WTC11 (cell line): ENCODE measurements around the gene OLFM1. TPM values are rescaled to one million over a fixed set of nuclear protein-coding genes. Genes with fewer than 3 reads are reported as not detected.

ENCODE experiments used
- ATAC-seq: fragments of 200-7000 bp; cut with Tn5 transposase; 2 replicates; pipeline ENCODE4 v1.10.0; 2021; ENCODE audit warnings: mild to moderate bottlenecking, moderate library complexity
- CTCF ChIA-PET: fragments of 300-600 bp; sonication (Branson Sonifier 250); formaldehyde crosslinking; loops from one replicate; lab custom pipeline; 2021; ENCODE audit warnings: antibody characterized with exemption; lab: Charles Lee
- POLR2A ChIA-PET: fragments of 350-600 bp; sonication (Branson Sonifier 250); formaldehyde crosslinking; loops from one replicate; lab custom pipeline; 2021; ENCODE audit warnings: antibody characterized with exemption; lab: Charles Lee
- DNase-seq: peaks from one replicate; pipeline ENCODE4 v3.0.0; 2021; ENCODE audit warnings: low spot score
- H3K27ac Mint-ChIP-seq: 2 replicates; pipeline ENCODE4 v1.8.0; 2021; ENCODE audit warnings: mixed read lengths
- H3K27me3 Mint-ChIP-seq: 2 replicates; pipeline ENCODE4 v1.8.0; 2021; ENCODE audit warnings: low read depth, mild to moderate bottlenecking, moderate library complexity, mixed read lengths
- H3K36me3 Mint-ChIP-seq: 2 replicates; pipeline ENCODE4 v1.8.0; 2021; ENCODE audit warnings: mixed read lengths
- H3K4me1 Mint-ChIP-seq: 2 replicates; pipeline ENCODE4 v1.8.0; 2022; ENCODE audit warnings: mixed read lengths
- H3K4me3 Mint-ChIP-seq: 2 replicates; pipeline ENCODE4 v1.8.0; 2021; ENCODE audit warnings: mild to moderate bottlenecking, moderate library complexity, mixed read lengths
- H3K9me3 Mint-ChIP-seq: 2 replicates; pipeline ENCODE4 v1.8.0; 2021; ENCODE audit warnings: mixed read lengths
- CREM ChIP-seq: sonication (generic); formaldehyde crosslinking; IDR thresholded peaks from 2 replicates; pipeline ENCODE4 v1.8.1; 2022; ENCODE audit warnings: mild to moderate bottlenecking, missing genetic modification reagents, moderate library complexity
- CTCF ChIP-seq: fragments of 200-600 bp; IDR thresholded peaks from 2 replicates; pipeline ENCODE4 v1.8.0; 2022; ENCODE audit warnings: antibody characterized with exemption
- ETV6 ChIP-seq: sonication (generic); formaldehyde crosslinking; IDR thresholded peaks from 2 replicates; pipeline ENCODE4 v1.8.1; 2022; ENCODE audit warnings: mild to moderate bottlenecking, missing genetic modification reagents
- HMGA2 ChIP-seq: fragments of 250-450 bp; sonication (Bioruptor Pico); IDR thresholded peaks from 2 replicates; pipeline ENCODE4 v1.4.0; 2021; ENCODE audit warnings: mild to moderate bottlenecking, moderate library complexity
- IRF2 ChIP-seq: sonication (generic); formaldehyde crosslinking; IDR thresholded peaks from 2 replicates; pipeline ENCODE4 v1.8.0; 2022; ENCODE audit warnings: low read depth, missing genetic modification reagents, borderline replicate concordance
- MYBL2 ChIP-seq: sonication (generic); formaldehyde crosslinking; IDR thresholded peaks from 2 replicates; pipeline ENCODE4 v1.8.1; 2023; ENCODE audit warnings: mild to moderate bottlenecking, moderate library complexity, missing genetic modification reagents
- NR2C2 ChIP-seq: sonication (generic); formaldehyde crosslinking; IDR thresholded peaks from 2 replicates; pipeline ENCODE4 v1.8.0; 2022; ENCODE audit warnings: mild to moderate bottlenecking, missing genetic modification reagents
- OVOL2 ChIP-seq: fragments of 250-450 bp; sonication (Bioruptor Pico); IDR thresholded peaks from 2 replicates; pipeline ENCODE4 v1.9.0; 2021; ENCODE audit warnings: mild to moderate bottlenecking, borderline replicate concordance
- PRRX2 ChIP-seq: fragments of 250-450 bp; sonication (Bioruptor Pico); IDR thresholded peaks from 2 replicates; pipeline ENCODE4 v1.8.0; 2021; ENCODE audit warnings: mild to moderate bottlenecking
- SP1 ChIP-seq: sonication (generic); formaldehyde crosslinking; conservative IDR thresholded peaks from 2 replicates; pipeline ENCODE4 v1.8.1; 2022; ENCODE audit warnings: missing genetic modification reagents
- TEAD4 ChIP-seq: sonication (generic); formaldehyde crosslinking; IDR thresholded peaks from 2 replicates; pipeline ENCODE4 v1.8.0; 2022; ENCODE audit warnings: mild to moderate bottlenecking, missing genetic modification reagents
- ZNF138 ChIP-seq: sonication (generic); formaldehyde crosslinking; conservative IDR thresholded peaks from 2 replicates; pipeline ENCODE4 v1.8.1; 2022; ENCODE audit warnings: mild to moderate bottlenecking, moderate library complexity, missing genetic modification reagents
- ZNF219 ChIP-seq: sonication (generic); formaldehyde crosslinking; IDR thresholded peaks from 2 replicates; pipeline ENCODE4 v1.8.0; 2023; ENCODE audit warnings: missing genetic modification reagents, mild to moderate bottlenecking, borderline replicate concordance
- ZNF232 ChIP-seq: sonication (generic); formaldehyde crosslinking; IDR thresholded peaks from 2 replicates; pipeline ENCODE4 v1.8.0; 2022; ENCODE audit warnings: mild to moderate bottlenecking, missing genetic modification reagents
- ZNF281 ChIP-seq: sonication (generic); formaldehyde crosslinking; IDR thresholded peaks from 2 replicates; pipeline ENCODE4 v1.8.0; 2023; ENCODE audit warnings: mild to moderate bottlenecking, missing genetic modification reagents
- ZNF317 ChIP-seq: sonication (generic); formaldehyde crosslinking; IDR thresholded peaks from 2 replicates; pipeline ENCODE4 v1.8.1; 2023; ENCODE audit warnings: low read depth, mild to moderate bottlenecking, moderate library complexity, missing genetic modification reagents, borderline replicate concordance
- total RNA-seq: library from RNA; stranded (reverse); gene quantifications from 3 replicates; pipeline ENCODE4 v1.2.3, GENCODE V29; 2021
- TF ChIP-seq, protein P1 (sequence below): fragments of 250-450 bp; sonication (Bioruptor Pico); IDR thresholded peaks from 2 replicates; pipeline ENCODE4 v1.8.0; 2021; ENCODE audit warnings: mild to moderate bottlenecking
- TF ChIP-seq, protein P2 (sequence below): sonication (generic); formaldehyde crosslinking; IDR thresholded peaks from 2 replicates; pipeline ENCODE4 v1.8.1; 2023; ENCODE audit warnings: mild to moderate bottlenecking, missing genetic modification reagents
- TF ChIP-seq, protein P3 (sequence below): sonication (generic); formaldehyde crosslinking; IDR thresholded peaks from 2 replicates; pipeline ENCODE4 v1.8.0; 2023; ENCODE audit warnings: missing genetic modification reagents
- TF ChIP-seq, protein P4 (sequence below): fragments of 250-450 bp; sonication (Bioruptor Pico); IDR thresholded peaks from 2 replicates; pipeline ENCODE4 v1.9.0; 2021; ENCODE audit warnings: moderate library complexity, mild to moderate bottlenecking, inconsistent platforms, borderline replicate concordance

The OLFM1 gene
- total RNA-seq, 1 experiment from 2014 or later, result 37.6 TPM

DNA sequence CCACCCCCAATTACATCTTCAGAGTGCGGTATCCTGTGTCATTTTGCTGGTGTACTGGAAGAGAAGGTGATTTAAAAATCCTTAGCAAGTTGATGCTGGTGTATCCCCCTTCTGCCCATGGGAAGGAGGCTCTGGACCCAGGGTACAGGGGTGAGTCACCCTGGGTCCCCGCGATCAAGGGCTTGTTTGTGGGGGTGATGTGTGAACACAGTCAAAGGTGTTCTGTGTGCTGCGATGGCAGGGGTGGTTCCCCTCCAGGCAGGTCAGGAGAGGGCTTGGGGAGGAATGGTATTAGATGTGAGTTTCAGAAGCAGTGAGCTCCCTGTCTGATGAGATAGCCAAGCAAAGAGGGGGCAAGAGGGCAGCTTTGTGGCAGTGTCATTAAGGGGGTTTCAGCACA is 28.9 kb downstream of the OLFM1 start (continued):
- TF ChIP-seq, protein P1, sequence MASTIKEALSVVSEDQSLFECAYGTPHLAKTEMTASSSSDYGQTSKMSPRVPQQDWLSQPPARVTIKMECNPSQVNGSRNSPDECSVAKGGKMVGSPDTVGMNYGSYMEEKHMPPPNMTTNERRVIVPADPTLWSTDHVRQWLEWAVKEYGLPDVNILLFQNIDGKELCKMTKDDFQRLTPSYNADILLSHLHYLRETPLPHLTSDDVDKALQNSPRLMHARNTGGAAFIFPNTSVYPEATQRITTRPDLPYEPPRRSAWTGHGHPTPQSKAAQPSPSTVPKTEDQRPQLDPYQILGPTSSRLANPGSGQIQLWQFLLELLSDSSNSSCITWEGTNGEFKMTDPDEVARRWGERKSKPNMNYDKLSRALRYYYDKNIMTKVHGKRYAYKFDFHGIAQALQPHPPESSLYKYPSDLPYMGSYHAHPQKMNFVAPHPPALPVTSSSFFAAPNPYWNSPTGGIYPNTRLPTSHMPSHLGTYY (CRISPR knock-in tag), result no peak
- TF ChIP-seq, all 79 proteins: peak for 0

DNA sequence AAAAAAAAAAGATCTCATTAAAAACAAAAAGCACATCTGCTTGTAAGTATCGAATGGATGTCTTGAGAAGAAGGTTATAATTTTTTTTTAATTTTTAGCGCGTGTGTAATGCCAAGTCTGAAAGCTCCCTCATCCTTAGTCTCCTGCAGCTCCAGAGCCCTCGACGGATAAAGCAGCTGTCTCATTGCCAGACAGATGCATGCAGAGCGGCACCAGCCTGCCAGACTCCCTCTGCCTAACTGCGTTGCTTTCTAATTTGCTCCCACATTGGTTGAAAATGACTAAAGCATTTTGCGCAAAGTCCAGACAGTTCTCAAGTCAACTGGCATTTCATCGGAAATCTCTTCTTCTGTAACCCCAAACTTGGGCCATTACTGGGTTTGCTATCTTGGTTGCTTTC is 29.4 kb downstream of the OLFM1 start:
- no peak for DNase-seq
- Mint-ChIP-seq H3K36me3 (peaks cover 32% of the 10 kb centered on the region), H3K4me3 (no peak overlapping the region), H3K27me3 (no peaks in the 10 kb centered on the region), H3K27ac (no peak overlapping the region), H3K9me3 (peaks cover 21% of the 10 kb centered on the region), H3K4me1 (no peaks in the 10 kb centered on the region)
- ChIA-PET CTCF (no interaction called here), POLR2A (interaction anchor here (0.5 kb wide), 1 partner anchor 1277 kb away, joined by 3 read pairs; no protein-coding TSS in a partner anchor)
- no peak for ATAC-seq
- TF ChIP-seq TEAD4 (CRISPR knock-in tag) (no peak), IRF2 (CRISPR knock-in tag) (no peak), ZNF281 (no peak), ETV6 (CRISPR knock-in tag) (no peak), HMGA2 (no peak), PRRX2 (CRISPR knock-in tag) (no peak)
- TF ChIP-seq, protein P2, sequence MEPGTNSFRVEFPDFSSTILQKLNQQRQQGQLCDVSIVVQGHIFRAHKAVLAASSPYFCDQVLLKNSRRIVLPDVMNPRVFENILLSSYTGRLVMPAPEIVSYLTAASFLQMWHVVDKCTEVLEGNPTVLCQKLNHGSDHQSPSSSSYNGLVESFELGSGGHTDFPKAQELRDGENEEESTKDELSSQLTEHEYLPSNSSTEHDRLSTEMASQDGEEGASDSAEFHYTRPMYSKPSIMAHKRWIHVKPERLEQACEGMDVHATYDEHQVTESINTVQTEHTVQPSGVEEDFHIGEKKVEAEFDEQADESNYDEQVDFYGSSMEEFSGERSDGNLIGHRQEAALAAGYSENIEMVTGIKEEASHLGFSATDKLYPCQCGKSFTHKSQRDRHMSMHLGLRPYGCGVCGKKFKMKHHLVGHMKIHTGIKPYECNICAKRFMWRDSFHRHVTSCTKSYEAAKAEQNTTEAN (CRISPR knock-in tag), result no peak

GRCh38 chr9:135117281-135117680 is 29.8 kb downstream of the OLFM1 start:
- CTCF ChIA-PET, result no interaction called here

More at GRCh38 chr9:135117281-135117680, 29.8 kb downstream of the OLFM1 start:
- Mint-ChIP-seq H3K9me3 (peaks cover 21% of the 10 kb centered on the region), H3K4me1 (no peaks in the 10 kb centered on the region), H3K36me3 (peaks cover 32% of the 10 kb centered on the region), H3K27me3 (no peaks in the 10 kb centered on the region), H3K4me3 (no peak overlapping the region), H3K27ac (no peak overlapping the region)
- TF ChIP-seq, protein P3, sequence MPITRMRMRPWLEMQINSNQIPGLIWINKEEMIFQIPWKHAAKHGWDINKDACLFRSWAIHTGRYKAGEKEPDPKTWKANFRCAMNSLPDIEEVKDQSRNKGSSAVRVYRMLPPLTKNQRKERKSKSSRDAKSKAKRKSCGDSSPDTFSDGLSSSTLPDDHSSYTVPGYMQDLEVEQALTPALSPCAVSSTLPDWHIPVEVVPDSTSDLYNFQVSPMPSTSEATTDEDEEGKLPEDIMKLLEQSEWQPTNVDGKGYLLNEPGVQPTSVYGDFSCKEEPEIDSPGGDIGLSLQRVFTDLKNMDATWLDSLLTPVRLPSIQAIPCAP, result no peak
- TF ChIP-seq, protein P4, sequence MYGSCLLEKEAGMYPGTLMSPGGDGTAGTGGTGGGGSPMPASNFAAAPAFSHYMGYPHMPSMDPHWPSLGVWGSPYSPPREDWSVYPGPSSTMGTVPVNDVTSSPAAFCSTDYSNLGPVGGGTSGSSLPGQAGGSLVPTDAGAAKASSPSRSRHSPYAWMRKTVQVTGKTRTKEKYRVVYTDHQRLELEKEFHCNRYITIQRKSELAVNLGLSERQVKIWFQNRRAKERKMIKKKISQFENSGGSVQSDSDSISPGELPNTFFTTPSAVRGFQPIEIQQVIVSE (CRISPR knock-in tag), result no peak
- no peak for TF ChIP-seq ZNF219 (CRISPR knock-in tag)
- no peak for TF ChIP-seq ZNF232 (CRISPR knock-in tag)
- no peak for TF ChIP-seq SP1 (CRISPR knock-in tag)
- no peak for TF ChIP-seq CTCF
- TF ChIP-seq CREM (CRISPR knock-in tag), result no peak
- no peak for TF ChIP-seq ZNF138 (CRISPR knock-in tag)
- no peak for TF ChIP-seq OVOL2 (CRISPR knock-in tag)
- TF ChIP-seq NR2C2, result no peak
- no peak for TF ChIP-seq ZNF317 (CRISPR knock-in tag)
- TF ChIP-seq MYBL2 (CRISPR knock-in tag), result no peak
- POLR2A ChIA-PET, result no interaction called here
- DNase-seq, result no peak
- no peak for ATAC-seq
